Suprapubic skin (tissue), 4 donors: ENCODE measurements around the gene PANK3.

Source experiments
- POLR2A ChIP-seq, 2 donors: fragments of 450-650 bp; IDR thresholded peaks; one replicate each; pipeline ENCODE4 v1.6.1; 2017; ENCODE audit warnings: antibody characterized with exemption in 2 of 2, mild to moderate bottlenecking in 2 of 2, moderate library complexity in 2 of 2
- POLR2AphosphoS5 ChIP-seq, 3 donors: sonication (generic); formaldehyde crosslinking; IDR thresholded peaks; one replicate each; pipeline ENCODE4 v1.6.1; 2017; ENCODE audit warnings: antibody characterized with exemption in 3 of 3
- TF ChIP-seq, protein P1 (sequence below), 2 donors: fragments of 200-600 bp in 1 of 2; fragments of 450-650 bp in 1 of 2; sonication (generic) in 1 of 2; IDR thresholded peaks; one replicate each; pipeline ENCODE4 v1.5.1; 2016 to 2019; ENCODE audit warnings: antibody characterized with exemption in 2 of 2, mild to moderate bottlenecking in 1 of 2, moderate library complexity in 1 of 2

DNA sequence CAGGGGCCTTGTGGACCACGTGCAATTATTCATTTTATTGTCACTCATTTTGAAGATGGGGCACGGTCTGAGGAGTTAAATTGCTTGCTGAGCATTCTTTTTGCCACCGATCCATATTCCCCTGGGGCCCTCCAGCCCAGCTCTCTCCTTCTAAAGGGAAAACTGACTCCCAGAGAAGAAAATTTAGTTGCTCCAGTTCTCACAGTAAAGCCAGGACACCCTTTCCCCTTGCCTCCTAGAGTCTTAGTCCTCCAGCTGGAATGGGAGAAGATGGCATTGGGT, 1.0 kb upstream of the PANK3 start:
- TF ChIP-seq POLR2AphosphoS5 (IDR thresholded peaks at IDR 0.05) = no peak
- TF ChIP-seq, protein P1, sequence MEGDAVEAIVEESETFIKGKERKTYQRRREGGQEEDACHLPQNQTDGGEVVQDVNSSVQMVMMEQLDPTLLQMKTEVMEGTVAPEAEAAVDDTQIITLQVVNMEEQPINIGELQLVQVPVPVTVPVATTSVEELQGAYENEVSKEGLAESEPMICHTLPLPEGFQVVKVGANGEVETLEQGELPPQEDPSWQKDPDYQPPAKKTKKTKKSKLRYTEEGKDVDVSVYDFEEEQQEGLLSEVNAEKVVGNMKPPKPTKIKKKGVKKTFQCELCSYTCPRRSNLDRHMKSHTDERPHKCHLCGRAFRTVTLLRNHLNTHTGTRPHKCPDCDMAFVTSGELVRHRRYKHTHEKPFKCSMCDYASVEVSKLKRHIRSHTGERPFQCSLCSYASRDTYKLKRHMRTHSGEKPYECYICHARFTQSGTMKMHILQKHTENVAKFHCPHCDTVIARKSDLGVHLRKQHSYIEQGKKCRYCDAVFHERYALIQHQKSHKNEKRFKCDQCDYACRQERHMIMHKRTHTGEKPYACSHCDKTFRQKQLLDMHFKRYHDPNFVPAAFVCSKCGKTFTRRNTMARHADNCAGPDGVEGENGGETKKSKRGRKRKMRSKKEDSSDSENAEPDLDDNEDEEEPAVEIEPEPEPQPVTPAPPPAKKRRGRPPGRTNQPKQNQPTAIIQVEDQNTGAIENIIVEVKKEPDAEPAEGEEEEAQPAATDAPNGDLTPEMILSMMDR (IDR thresholded peaks at IDR 0.05) = no peak
- TF ChIP-seq POLR2A (IDR thresholded peaks at IDR 0.05) = no peak
